GM19328 (cell line): ENCODE data around the gene TM2D3.
"Not testable (repeated sequence)": the region's sequence is repeated elsewhere in the genome, so short reads cannot be mapped to it uniquely, and the experiment has no call there.

Experiments used
- ATAC-seq: cut with Tn5 transposase; IDR thresholded peaks from one replicate; pipeline ENCODE4 v1.9.1; 2021; ENCODE audit warnings: mild to moderate bottlenecking, moderate library complexity; ENCODE audit not compliant: unreplicated experiment

Gene TM2D3

GRCh38 chr15:101657968-101658784, 6.0 kb upstream of the TM2D3 start:
- ATAC-seq = no peak

GRCh38 chr15:101657171-101657570, 5.0 kb upstream of the TM2D3 start:
- ATAC-seq = no peak

- not testable (repeated sequence) for ATAC-seq
Observed at GRCh38 chr15:101654624-101655337, 2.6 kb upstream of the TM2D3 start.

GRCh38 chr15:101654171-101654570, 2.0 kb upstream of the TM2D3 start:
- no peak for ATAC-seq

- ATAC-seq = peak; percentile 3
Observed at GRCh38 chr15:101652786-101653430, 727 bp upstream of the TM2D3 start.

- ATAC-seq = peak; percentile 47
Observed at GRCh38 chr15:101651554-101652097, 555 bp downstream of the TM2D3 start.

GRCh38 chr15:101650145-101650544, 2.0 kb downstream of the TM2D3 start:
- no peak for ATAC-seq

GRCh38 chr15:101648356-101648755, 3.8 kb downstream of the TM2D3 start:
- ATAC-seq = no peak

GRCh38 chr15:101647251-101647650, 4.9 kb downstream of the TM2D3 start:
- ATAC-seq = no peak

GRCh38 chr15:101646672-101647071, 5.5 kb downstream of the TM2D3 start:
- ATAC-seq = no peak

GRCh38 chr15:101642361-101642760, 9.8 kb downstream of the TM2D3 start:
- ATAC-seq = no peak

- ATAC-seq = no peak
Observed at GRCh38 chr15:101641894-101642293, 10.3 kb downstream of the TM2D3 start.

- no peak for ATAC-seq
Observed at GRCh38 chr15:101641129-101641764, 10.9 kb downstream of the TM2D3 start.

GRCh38 chr15:101639667-101640066, 12.5 kb downstream of the TM2D3 start:
- ATAC-seq = no peak

- ATAC-seq = no peak
Observed at GRCh38 chr15:101637919-101638318, 14.3 kb downstream of the TM2D3 start.

GRCh38 chr15:101637516-101637915, 14.7 kb downstream of the TM2D3 start:
- no peak for ATAC-seq

- no peak for ATAC-seq
Observed at GRCh38 chr15:101637038-101637437, 15.1 kb downstream of the TM2D3 start.

- no peak for ATAC-seq
Observed at GRCh38 chr15:101635944-101636727, 16.0 kb downstream of the TM2D3 start.

- ATAC-seq = no peak
Observed at GRCh38 chr15:101633356-101633755, 18.8 kb downstream of the TM2D3 start.

- not testable (repeated sequence) for ATAC-seq
Observed at GRCh38 chr15:101626729-101627128, 25.5 kb downstream of the TM2D3 start.
